Spleen (tissue), 11 donors: ENCODE results near the gene VEPH1. TPM values are rescaled to one million over a fixed set of nuclear protein-coding genes. Genes with fewer than 3 reads are reported as not detected.

Experiments used
- DNase-seq: peaks from one replicate; pipeline ENCODE4 v3.0.0-alpha.2; 2020
- H3K27ac ChIP-seq, 8 donors: fragments of 200-600 bp; sonication (generic) in 7 of 8; 1 replicate in 4 of 8; 2 replicates in 4 of 8; pipeline versions ENCODE4 v1.5.0 to v1.8.0; 2016 to 2021; ENCODE audit warnings: inconsistent platforms in 4 of 8, mild to moderate bottlenecking in 4 of 8, moderate library complexity in 1 of 8
- H3K27me3 ChIP-seq, 7 donors: fragments of 200-600 bp; sonication (generic) in 6 of 7; replicated peaks in 1 of 7; 1 replicate in 4 of 7; 2 replicates in 3 of 7; pipeline versions ENCODE4 v1.5.0 to v1.8.0; 2016 to 2021; ENCODE audit warnings: inconsistent platforms in 3 of 7, mild to moderate bottlenecking in 1 of 7
- H3K36me3 ChIP-seq, 6 donors: fragments of 200-600 bp; sonication (generic) in 5 of 6; 1 replicate in 4 of 6; 2 replicates in 2 of 6; pipeline versions ENCODE4 v1.5.0 to v1.8.0; 2016 to 2021; ENCODE audit warnings: inconsistent platforms in 2 of 6
- H3K4me1 ChIP-seq, 6 donors: fragments of 200-600 bp; sonication (generic) in 5 of 6; 1 replicate in 3 of 6; 2 replicates in 3 of 6; pipeline versions ENCODE4 v1.5.0 to v1.8.0; 2016 to 2021; ENCODE audit warnings: inconsistent platforms in 3 of 6
- H3K4me3 ChIP-seq, 8 donors: fragments of 200-600 bp; sonication (generic) in 7 of 8; 1 replicate in 4 of 8; 2 replicates in 4 of 8; pipeline versions ENCODE4 v1.5.0 to v1.8.0; 2016 to 2021; ENCODE audit warnings: inconsistent platforms in 4 of 8, mild to moderate bottlenecking in 4 of 8, moderate library complexity in 2 of 8
- H3K9me3 ChIP-seq, 8 donors: fragments of 200-600 bp; sonication (generic) in 7 of 8; 1 replicate in 4 of 8; 2 replicates in 4 of 8; pipeline versions ENCODE4 v1.5.0 to v1.8.0; 2016 to 2021; ENCODE audit warnings: inconsistent platforms in 4 of 8
- POLR2A ChIP-seq, 3 donors: fragments of 450-650 bp; IDR thresholded peaks; one replicate each; pipeline ENCODE4 v1.5.1; 2017; ENCODE audit warnings: antibody characterized with exemption in 3 of 3, mild to moderate bottlenecking in 1 of 3
- POLR2AphosphoS5 ChIP-seq, 3 donors: sonication (generic); formaldehyde crosslinking; IDR thresholded peaks; one replicate each; pipeline ENCODE4 v1.5.1; 2017; ENCODE audit warnings: antibody characterized with exemption in 3 of 3
- WGBS, 5 donors: extraction: QIAGEN DNeasy Blood & Tissue Kit in 3 of 5; methylation state at CpG; one replicate each; pipeline versions ENCODE4 v1.1.5 to v1.1.7; 2013 to 2018; 5-methylcytosine and 5-hydroxymethylcytosine counted together
- intact Hi-C: fragments of 100-400 bp; cut with DNase I; formaldehyde crosslinking; loops from one replicate; pipeline ENCODE4 v1.15.0; 2023; ENCODE audit warnings: low total_unique reads
- polyA plus RNA-seq, 3 donors: library from polyadenylated mRNA; stranded (reverse); fragments of 200-250 nt; gene quantifications; one replicate each; pipeline ENCODE4 v1.2.1, GENCODE V29; 2013
- total RNA-seq, 7 donors: library from RNA; depleted of rRNA in 3 of 7; stranded (reverse); fragments of >200 nt in 3 of 7; fragmentation: NEBNext Ultra II Directional in 4 of 7; extraction: Animal tissue kit (Norgen Biotek cat#: 25700) in 4 of 7; gene quantifications; one replicate each; pipeline versions ENCODE4 v1.1.0 to v1.2.1, GENCODE V29; 2016 to 2021
- TF ChIP-seq, protein P1 (sequence below), 11 experiments: fragments of 200-600 bp in 7 of 11; fragments of 450-650 bp in 4 of 11; sonication (generic) in 4 of 11; IDR thresholded peaks in 8 of 11; conservative IDR thresholded peaks in 3 of 11; 1 replicate in 7 of 11; 2 replicates in 4 of 11; pipeline versions ENCODE4 v1.4.0 to v1.8.0; 2016 to 2021; ENCODE audit warnings: antibody characterized with exemption in 11 of 11, inconsistent platforms in 4 of 11, mild to moderate bottlenecking in 1 of 11
- donor health status: healthy with polysubstance abuse.
- donor health status: DM: no; HTN: no; CAD: no; lungs with moderate emphysema.
- donor health status: DM: no; HTN: no; CAD: no.
- donor health status: Bipolar disorder and iron deficiency.
- donor health status: healthy.
- donor health status: DM: no; HTN: no; CAD: no.
- donor health status: DM: yes; HTN: yes; CAD: no.

VEPH1 gene
- total and polyA plus RNA-seq, 10 donors, result 0.26 to 19.6 (median 5.8) TPM

DNA sequence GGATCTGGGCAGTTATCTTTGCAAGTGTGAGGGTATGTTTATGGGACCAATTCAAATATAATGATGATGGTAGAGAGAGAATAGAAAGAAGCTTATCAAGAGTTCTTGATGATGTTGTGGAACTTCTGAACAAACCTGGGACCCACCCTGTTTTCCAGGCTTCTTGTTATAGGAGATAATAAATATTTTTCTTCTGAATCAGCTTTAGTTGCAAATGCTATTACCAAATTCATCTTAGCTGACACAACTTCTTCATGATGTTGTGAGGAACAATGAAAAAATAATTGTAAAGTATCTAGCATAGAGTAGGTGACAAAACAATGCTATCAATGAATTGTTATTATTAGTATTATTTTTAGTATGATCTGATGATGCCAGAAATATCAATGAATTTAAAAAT lies 110.1 kb downstream of the VEPH1 start:
- H3K27me3 ChIP-seq, result no peaks in the 10 kb centered on the region
- no peaks in the 10 kb centered on the region for H3K4me1 ChIP-seq
- intact Hi-C loops, result no loop called here
- DNase-seq, result no peak
- H3K27ac ChIP-seq, result no peak overlapping the region
- peaks cover 0 to 11% (median 0%) of the 10 kb centered on the region in 8 donors for H3K9me3 ChIP-seq
- H3K4me3 ChIP-seq, result no peak overlapping the region
- no peaks in the 10 kb centered on the region for H3K36me3 ChIP-seq
- no peak for TF ChIP-seq POLR2A (IDR thresholded peaks at IDR 0.05)
- no peak for TF ChIP-seq POLR2AphosphoS5 (IDR thresholded peaks at IDR 0.05)
- TF ChIP-seq, protein P1, sequence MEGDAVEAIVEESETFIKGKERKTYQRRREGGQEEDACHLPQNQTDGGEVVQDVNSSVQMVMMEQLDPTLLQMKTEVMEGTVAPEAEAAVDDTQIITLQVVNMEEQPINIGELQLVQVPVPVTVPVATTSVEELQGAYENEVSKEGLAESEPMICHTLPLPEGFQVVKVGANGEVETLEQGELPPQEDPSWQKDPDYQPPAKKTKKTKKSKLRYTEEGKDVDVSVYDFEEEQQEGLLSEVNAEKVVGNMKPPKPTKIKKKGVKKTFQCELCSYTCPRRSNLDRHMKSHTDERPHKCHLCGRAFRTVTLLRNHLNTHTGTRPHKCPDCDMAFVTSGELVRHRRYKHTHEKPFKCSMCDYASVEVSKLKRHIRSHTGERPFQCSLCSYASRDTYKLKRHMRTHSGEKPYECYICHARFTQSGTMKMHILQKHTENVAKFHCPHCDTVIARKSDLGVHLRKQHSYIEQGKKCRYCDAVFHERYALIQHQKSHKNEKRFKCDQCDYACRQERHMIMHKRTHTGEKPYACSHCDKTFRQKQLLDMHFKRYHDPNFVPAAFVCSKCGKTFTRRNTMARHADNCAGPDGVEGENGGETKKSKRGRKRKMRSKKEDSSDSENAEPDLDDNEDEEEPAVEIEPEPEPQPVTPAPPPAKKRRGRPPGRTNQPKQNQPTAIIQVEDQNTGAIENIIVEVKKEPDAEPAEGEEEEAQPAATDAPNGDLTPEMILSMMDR (IDR thresholded peaks at IDR 0.05 in 8 of 11, conservative IDR thresholded peaks at IDR 0.05 in 3 of 11), result no peak

DNA sequence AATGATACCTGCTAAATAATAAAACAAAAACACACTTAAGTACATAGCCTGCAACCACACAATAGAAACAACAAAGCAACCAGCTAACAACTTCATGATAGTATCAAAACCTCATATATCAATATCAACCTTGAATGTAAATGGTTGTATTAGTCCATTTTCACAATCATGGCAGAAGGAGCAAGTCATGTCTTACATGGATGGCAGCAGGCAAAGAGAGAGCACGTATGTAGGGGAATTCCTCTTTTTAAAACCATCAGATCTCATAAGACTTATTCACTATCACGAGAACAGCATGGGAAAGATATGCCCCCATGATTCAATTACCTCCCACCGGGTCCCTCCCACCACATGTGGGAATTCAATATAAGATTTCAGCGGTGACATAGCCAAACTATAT lies 111.1 kb downstream of the VEPH1 start:
- intact Hi-C loops, result no loop called here
- H3K9me3 ChIP-seq, result peaks cover 0 to 11% (median 0%) of the 10 kb centered on the region in 8 donors
- H3K36me3 ChIP-seq, result no peaks in the 10 kb centered on the region
- TF ChIP-seq POLR2A (IDR thresholded peaks at IDR 0.05) (no peak), POLR2AphosphoS5 (IDR thresholded peaks at IDR 0.05) (no peak)
- TF ChIP-seq, protein P1 (IDR thresholded peaks at IDR 0.05 in 8 of 11, conservative IDR thresholded peaks at IDR 0.05 in 3 of 11), result no peak
- no peak overlapping the region for H3K4me3 ChIP-seq
- no peak overlapping the region for H3K27ac ChIP-seq
- no peak for DNase-seq
- no peaks in the 10 kb centered on the region for H3K27me3 ChIP-seq
- no peaks in the 10 kb centered on the region for H3K4me1 ChIP-seq
- WGBS, 5 donors, result 88 to 94% (median 94%) methylated on average over 4 of the region's 4 CpGs

DNA sequence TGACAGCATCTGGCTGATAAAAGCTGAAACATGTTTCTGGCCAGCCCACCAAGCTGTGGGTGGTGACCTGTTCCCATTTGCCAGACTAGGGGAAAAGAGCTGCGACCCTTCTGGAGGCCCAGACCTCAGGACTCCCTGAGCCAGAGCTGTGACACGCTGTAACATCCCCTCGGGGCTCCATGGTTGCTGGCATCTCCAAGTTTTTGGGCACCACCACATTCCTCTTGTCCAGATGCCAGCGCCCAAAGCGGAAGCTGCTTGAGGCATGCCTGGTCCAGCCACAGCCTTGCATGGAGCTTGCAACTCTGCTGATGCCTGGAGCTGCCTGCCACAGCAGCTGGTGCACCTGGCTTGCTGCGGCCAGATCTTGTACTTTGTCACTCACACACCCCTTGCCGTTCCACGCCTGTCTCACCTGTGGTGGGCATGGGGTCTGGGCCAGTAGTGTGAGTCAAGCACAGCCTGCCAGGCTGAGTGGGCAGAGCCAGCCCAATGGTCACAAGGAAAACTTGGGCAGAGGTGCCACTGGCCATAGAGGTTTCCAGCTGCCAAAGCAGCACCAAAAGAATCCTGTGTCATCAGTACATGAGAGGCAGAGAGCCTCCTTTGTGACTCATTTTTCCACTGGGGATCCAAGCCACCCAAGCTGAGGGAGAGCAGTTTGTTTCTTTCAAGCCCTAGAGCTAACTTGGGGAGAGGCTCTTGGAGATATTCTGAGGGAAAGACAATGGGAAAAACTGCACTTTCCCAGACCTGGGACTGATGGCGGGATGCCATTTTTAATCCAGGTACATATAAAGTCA lies 112.3 kb downstream of the VEPH1 start:
- Histone ChIP-seq H3K9me3 (peaks cover 0 to 11% (median 0%) of the 10 kb centered on the region in 8 donors), H3K27me3 (no peaks in the 10 kb centered on the region), H3K4me3 (no peak overlapping the region), H3K27ac (no peak overlapping the region), H3K36me3 (no peaks in the 10 kb centered on the region), H3K4me1 (no peaks in the 10 kb centered on the region)
- TF ChIP-seq, protein P1 (IDR thresholded peaks at IDR 0.05 in 8 of 11, conservative IDR thresholded peaks at IDR 0.05 in 3 of 11), result no peak
- TF ChIP-seq POLR2AphosphoS5 (IDR thresholded peaks at IDR 0.05) (no peak), POLR2A (IDR thresholded peaks at IDR 0.05) (no peak)
- intact Hi-C loops, result no loop called here
- DNase-seq, result no peak
- WGBS, 5 donors, result 78 to 94% (median 91%) methylated on average over 6 to 9 of the region's 9 CpGs

DNA sequence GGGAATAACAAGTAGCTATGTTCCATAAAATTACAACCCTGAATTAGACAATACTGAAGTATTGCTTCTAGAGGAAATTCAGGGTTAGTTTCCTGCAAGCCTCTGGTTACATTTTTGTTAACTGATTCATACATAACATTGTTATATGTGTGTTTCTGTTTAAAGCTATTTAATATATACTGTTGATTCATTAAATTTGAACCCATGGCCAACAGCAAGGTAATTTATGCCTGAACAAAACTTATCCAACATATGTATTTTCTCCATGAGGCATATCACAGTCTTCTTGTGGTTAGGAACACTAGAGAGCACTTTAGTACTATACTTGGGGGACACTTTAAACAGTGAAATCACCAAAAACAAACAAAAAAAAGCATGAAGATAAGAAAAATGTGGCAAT lies 114.2 kb downstream of the VEPH1 start:
- H3K4me3 ChIP-seq, result no peak overlapping the region
- intact Hi-C loops, result no loop called here
- no peak for DNase-seq
- TF ChIP-seq POLR2A (IDR thresholded peaks at IDR 0.05) (no peak), POLR2AphosphoS5 (IDR thresholded peaks at IDR 0.05) (no peak)
- TF ChIP-seq, protein P1 (IDR thresholded peaks at IDR 0.05 in 8 of 11, conservative IDR thresholded peaks at IDR 0.05 in 3 of 11), result no peak
- H3K27ac ChIP-seq, result no peak overlapping the region
- H3K36me3 ChIP-seq, result no peaks in the 10 kb centered on the region
- no peaks in the 10 kb centered on the region for H3K27me3 ChIP-seq
- H3K9me3 ChIP-seq, result peaks cover 0 to 11% (median 0%) of the 10 kb centered on the region in 8 donors
- no peaks in the 10 kb centered on the region for H3K4me1 ChIP-seq
